ENCODE results near the gene AKR7A2.

The AKR7A2 gene

DNA sequence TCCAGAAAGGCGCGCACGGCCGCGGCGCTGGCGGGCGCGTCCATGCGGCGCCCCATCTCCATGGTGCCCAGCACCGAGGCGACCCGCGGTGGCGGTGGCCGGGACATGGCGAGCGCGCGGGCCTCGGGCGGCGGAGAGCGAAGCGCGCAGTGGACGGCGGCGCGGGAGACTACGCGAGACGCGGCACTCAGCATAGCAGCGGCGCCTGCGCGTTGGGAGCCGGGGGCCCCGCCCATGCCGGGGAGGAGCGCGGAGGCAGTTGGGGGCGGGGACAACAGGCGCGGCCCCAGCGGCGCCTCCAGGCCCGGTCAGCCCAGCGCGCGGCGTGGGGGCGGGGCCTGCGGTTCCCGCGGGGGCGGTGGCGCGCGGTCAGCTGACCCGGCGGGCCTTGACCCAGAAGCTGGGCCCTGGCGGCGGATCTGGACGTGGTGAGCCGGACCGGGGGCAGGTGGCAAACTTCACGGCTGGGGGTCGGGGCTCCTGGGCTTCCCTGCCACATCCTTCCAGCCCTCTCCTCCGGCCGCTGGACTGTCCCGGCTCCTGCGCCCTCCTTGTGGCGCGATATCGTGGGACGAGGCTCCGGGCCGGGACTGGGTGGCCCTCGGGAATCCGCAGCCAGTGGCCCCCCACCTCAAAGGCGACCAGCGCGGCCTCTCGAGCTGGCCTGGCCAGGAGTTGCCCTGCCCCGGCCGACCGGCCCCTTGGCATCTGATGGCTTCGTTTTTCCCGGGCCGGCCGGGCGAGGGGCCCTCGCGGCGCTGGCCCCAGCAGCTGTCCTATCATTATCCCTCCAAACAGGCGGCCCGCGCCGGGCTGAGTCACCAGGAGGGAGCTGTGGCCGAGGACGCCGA is at the start of gene AKR7A2, which contains the start of gene SLC66A1:
TSS of gene AKR7A2 (minus strand) at position 214 of the 851 bp plus-strand sequence. CDS start at position 194, 20 bp downstream.
TSS of gene SLC66A1 (plus strand) at position 396 of the 851 bp plus-strand sequence. CDS start 5,352 bp downstream, outside the sequence.
- peak; percentile 78 to 88 for DNase-seq (ENCODE audit: low read depth in 2 of 2)

GRCh38 chr1:19360843-19361610 is 49.1 kb upstream of the AKR7A2 start:
- DNase-seq (ENCODE audit: low read depth in 2 of 2), result no peak

GRCh38 chr1:19360432-19360831 is 48.5 kb upstream of the AKR7A2 start:
- DNase-seq (ENCODE audit: low read depth in 2 of 2), result no peak

DNA sequence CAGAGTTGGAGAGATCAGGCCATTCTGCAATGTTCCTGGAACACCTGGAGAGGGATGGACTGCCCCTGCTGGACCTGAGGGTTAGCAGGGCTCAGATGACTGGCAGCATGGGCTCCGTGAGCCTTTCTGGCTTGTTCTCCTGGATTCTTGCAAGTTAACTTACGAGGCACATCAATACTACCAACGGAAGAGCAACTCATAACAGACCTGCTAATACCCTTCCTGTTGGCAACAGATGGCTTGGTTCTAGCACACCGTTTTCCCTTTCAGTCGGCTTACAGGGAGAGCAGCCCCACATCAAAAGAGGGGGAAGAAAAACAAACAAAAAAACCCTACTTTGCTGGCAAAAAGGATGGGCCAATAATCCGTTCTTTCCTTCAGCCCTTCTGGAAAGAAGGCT is 48.1 kb upstream of the AKR7A2 start:
- DNase-seq (ENCODE audit: low read depth in 2 of 2), result no peak

DNA sequence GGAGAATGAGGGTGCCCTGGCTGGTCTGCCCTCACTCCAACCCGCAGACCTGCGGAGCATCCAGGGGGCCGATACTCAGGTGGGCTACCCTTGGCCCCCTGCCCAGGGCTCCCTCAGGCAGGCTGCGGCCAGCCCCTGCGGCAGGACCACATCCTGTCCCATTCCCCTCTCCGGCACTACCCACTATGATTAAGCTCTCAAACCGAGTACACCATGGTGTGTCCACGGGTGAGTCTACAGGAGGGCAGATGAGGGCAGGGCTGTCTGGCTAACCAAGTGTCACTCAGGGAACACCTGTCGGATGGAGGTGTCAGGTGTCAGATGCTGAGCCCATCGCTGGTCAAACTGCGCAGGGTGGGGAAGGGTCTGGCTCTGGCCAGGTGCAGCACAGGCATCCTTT is 47.4 kb upstream of the AKR7A2 start:
- no peak for DNase-seq (ENCODE audit: low read depth in 2 of 2)

GRCh38 chr1:19358710-19359109 is 46.8 kb upstream of the AKR7A2 start:
- DNase-seq (ENCODE audit: low read depth in 2 of 2), result no peak

- DNase-seq (ENCODE audit: low read depth in 2 of 2), result no peak
These were observed 45.5 kb upstream of the AKR7A2 start for GRCh38 chr1:19357299-19357986.

- DNase-seq (ENCODE audit: low read depth in 2 of 2), result no peak
These were observed 44.3 kb upstream of the AKR7A2 start for GRCh38 chr1:19356266-19356665.

DNA sequence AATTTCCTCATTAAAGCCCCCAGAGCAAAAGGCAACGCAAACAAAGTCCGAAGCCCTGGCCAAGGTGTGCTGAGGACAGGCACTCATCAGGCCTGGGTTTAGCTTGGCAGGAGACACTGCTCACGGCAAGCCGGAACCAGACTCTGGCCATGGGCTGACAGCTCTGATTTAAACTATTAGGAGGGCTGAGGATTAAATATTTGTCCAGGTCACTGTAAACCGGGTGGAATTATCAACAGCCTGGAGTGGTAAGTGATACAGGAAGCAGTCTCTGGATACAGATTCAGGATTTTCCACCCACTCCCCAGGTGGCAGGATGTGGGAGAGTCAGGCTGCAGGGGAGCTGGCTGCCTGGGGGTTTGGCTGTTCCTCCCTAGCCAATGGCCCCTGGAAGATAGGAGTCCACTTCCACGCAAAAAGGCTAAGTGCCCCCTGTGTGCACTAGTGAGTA is 42.6 kb upstream of the AKR7A2 start:
- no peak for DNase-seq (ENCODE audit: low read depth in 2 of 2)

DNA sequence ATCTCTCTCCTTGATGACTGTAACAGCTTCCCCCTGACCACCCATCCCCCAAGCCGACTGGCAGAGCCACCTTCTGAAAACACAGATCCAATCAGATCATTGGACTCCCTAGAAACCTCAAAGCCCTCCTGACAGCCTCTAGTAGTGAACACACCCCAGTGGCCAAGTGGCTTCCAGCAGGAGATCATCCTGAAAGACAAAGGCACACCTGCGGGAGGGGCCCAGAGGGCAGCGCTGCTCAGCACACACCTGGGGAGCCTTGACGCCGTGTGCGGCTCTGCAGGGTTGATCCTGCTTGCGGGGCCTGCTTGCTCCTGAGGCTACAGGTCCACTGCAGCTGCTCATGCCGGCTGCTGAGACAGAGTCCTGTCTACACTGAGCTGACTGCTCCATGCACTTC is 41.7 kb upstream of the AKR7A2 start:
- DNase-seq (ENCODE audit: low read depth in 2 of 2), result no peak

DNA sequence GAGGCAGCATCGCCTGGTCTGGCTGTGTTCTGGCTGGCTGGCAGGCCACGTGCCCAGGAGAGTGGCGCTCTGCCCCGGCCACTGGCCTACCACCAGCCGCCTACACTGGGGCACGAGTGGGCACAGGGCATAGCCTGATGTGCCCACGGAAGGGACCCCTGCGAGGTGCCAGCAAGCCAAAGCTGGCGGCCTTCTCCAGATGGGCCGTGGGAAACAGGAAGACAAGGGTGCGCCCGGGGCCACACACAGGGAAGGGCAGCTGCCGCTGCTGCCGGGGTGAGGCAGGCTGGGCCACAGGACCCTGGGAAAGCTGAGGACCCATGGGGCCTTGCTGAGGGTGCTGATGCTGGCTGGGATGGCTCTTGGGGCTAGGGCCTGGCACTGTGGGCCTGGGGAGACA is 40.9 kb upstream of the AKR7A2 start:
- no peak for DNase-seq (ENCODE audit: low read depth in 2 of 2)

DNA sequence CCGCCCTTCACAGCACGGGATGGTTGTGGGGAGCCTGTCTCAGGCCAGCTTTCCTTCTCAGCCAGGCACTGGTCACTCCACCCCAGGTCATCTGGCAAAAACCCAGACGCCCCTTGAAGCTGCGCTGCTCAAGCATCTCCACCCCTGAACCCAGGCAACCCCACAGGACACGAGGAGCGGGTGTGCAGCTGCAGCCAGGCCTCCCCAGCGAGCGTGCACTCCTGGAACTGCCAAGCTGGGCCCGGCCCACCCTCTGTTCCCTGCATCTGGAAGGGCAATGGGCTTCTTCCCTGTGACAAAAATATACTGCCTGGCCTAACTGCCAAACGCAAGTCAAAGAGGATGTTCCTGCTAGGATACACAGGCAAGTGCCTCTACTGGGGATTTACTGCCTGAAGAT is 39.9 kb upstream of the AKR7A2 start:
- DNase-seq (ENCODE audit: low read depth in 2 of 2), result no peak

DNA sequence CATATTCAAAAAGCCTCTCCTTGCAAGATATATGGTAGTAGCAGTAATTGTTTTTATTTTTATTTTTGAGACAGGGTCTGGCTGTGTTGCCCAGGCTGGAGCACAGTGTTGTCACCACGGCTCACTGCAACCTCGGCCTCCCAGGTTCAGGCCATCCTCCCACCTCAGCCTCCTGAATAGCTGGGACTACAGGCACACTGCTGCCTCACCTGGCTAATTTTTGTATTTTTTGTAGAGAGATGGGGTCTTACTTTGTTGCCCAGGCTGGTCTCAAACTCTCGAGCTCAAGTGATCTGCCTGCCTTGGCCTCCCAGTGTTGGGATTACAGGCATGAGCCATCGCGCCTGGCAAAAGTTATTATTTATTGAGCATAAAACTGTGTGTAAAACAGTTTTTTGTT is 38.6 kb upstream of the AKR7A2 start:
- DNase-seq (ENCODE audit: low read depth in 2 of 2), result no peak

DNA sequence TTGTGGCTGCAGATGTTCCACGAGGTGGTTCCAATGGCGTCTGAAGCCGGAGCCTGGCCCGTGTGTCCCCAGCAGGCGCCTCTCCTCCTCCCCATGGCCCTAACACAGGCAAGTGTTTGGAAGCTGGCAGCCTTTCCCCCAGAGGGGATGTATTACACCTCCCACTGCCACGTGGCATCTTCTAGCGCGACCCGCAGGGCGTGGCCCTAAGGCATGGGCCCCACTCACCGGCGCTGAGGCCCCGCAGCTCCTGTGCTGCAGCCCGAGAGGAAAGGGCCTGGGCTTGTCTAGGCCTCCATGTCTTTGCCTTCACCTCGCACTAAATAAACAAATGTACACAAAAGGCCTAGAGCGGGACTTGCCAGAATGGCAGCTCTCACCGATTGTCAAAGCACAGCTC is 38.1 kb upstream of the AKR7A2 start:
- no peak for DNase-seq (ENCODE audit: low read depth in 2 of 2)

DNA sequence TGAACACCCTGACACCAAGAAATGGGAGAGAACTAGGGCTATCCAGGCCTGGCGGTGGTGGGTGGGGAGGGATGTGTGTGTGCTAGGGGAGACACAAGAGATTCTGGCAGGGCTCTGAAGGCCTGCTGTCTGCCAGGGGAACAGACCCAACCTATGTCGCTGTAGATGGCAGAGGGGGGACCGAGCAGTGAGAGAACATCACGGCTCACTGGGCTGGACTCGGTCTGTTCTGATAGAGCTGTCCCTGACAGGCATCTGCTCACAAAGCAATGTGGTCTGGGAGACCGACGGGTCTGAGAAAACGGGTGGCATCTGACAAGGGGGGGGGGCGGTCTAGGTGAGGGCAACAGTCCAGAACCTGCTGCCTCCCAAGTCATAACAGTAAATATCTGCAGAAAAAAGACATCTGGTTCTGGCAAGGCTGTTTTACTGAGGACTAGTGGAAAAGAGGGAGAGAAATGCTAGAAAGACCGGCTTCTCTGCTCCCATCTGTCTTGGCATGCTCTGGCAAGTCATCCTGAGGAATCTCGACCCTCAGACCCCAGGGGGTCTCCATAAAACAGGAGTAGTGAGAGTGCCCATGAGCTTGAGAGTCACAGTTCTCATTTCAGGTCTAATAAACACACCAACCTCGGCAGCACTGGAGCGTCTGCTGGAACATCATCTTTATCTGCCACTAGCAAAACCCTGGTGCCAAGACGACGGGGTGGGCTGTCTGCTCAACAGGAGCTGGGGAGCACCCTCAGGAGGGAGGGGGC is 36.7 kb upstream of the AKR7A2 start:
- DNase-seq (ENCODE audit: low read depth in 2 of 2), result no peak

DNA sequence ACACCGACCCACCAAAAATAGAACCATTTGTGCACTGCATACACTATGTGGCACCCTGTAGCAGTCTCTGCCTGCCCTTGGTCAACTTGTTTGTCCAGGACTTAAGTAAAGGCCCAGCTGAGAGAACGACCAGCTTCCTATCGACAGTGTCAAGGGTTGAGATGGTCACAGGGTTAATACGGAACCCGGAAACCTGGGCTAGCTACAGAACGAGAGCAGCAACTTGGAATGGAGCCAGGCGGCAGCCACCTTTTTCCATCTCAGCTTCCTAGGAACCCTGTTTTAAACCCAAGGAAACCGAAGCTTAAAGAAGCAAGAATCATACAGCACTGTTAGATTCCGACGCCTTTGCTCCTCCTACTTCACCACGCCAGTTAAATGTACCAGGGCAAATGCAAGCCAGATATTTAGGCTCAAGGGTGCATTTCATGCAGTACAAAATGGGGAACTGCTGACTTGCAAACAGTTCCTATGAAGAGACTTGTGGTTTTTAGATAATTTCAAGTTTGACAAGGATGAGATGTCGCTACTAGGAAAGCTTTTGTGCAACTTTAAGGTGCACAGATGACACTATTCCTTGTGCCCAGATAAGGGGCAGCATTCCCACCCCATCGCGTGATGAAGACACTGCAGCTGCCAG is 35.7 kb upstream of the AKR7A2 start:
- no peak for DNase-seq (ENCODE audit: low read depth in 2 of 2)

- DNase-seq (ENCODE audit: low read depth in 2 of 2), result no peak
These were observed 34.1 kb upstream of the AKR7A2 start for GRCh38 chr1:19346026-19346425.

GRCh38 chr1:19345391-19345790 is 33.4 kb upstream of the AKR7A2 start:
- no peak for DNase-seq (ENCODE audit: low read depth in 2 of 2)

DNA sequence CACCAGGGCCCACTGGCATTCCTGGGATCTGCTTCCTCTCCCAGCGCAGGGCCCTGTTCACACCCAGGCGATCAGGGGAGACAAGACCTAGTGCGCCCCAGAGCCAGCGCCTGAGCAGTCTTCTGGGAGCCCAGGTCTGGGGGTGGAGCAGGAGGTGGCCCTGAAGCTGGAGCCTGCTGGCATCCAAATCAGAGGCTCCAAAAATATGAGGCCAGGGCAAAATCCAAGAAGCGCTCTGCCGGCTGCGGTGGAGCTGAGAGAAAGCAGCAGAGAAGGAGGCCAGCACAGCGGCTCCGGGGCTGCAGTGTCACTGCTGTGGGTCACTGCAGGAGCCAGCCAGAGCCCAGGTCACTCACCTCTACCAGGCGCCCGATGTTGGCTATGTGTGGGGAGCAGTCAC is 32.9 kb upstream of the AKR7A2 start:
- DNase-seq (ENCODE audit: low read depth in 2 of 2), result no peak

DNA sequence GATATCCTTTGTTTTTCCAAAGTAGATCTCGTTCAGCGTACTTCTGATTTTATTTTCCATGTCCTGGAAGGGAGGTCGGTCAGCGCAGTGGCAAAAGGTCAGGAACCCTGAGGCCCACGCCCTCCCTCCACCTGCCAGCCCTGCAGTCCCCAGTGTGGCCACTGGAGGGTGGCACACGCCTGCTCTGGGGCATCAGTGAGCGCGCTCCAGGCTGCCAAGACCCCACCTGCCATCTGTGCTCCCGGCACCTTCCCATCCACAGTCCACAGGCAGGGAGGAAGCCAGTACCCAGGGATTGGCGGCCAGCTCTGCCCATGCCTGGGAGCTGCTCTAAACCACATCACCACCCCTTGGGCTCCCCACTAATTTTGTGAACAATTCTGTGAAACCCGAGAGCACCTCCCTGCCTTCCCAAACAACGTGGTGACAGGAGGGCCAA is 32.4 kb upstream of the AKR7A2 start:
- peak in 1 of 2 donors; percentile 27 for DNase-seq (ENCODE audit: low read depth in 2 of 2)
